GM18868 (cell line): ENCODE measurements around the gene ENOSF1.
"Not testable (repeated sequence)": the region's sequence is repeated elsewhere in the genome, so short reads cannot be mapped to it uniquely, and the experiment has no call there.

Experiments
- ATAC-seq: cut with Tn5 transposase; IDR thresholded peaks from one replicate; pipeline ENCODE4 v1.9.1; 2021; ENCODE audit warnings: mild to moderate bottlenecking, moderate library complexity; ENCODE audit not compliant: unreplicated experiment

ENOSF1 gene

GRCh38 chr18:709771-710170 is 2.7 kb downstream of the ENOSF1 start:
- ATAC-seq = no peak

- no peak for ATAC-seq
Measured at GRCh38 chr18:708096-708495, 4.3 kb downstream of the ENOSF1 start.

- ATAC-seq = no peak
Measured at GRCh38 chr18:706405-706804, 6.0 kb downstream of the ENOSF1 start.

- ATAC-seq = no peak
Measured at GRCh38 chr18:703213-703967, 9.0 kb downstream of the ENOSF1 start.

- ATAC-seq = no peak
Measured at GRCh38 chr18:697800-698199, 14.6 kb downstream of the ENOSF1 start.

- ATAC-seq = no peak
Measured at GRCh38 chr18:697012-697411, 15.4 kb downstream of the ENOSF1 start.

- ATAC-seq = no peak
Measured at GRCh38 chr18:693466-694187, 18.8 kb downstream of the ENOSF1 start.

- ATAC-seq = no peak
Measured at GRCh38 chr18:692824-693223, 19.6 kb downstream of the ENOSF1 start.

- ATAC-seq = no peak
Measured at GRCh38 chr18:688323-688722, 24.1 kb downstream of the ENOSF1 start.

GRCh38 chr18:686339-687111 is 25.9 kb downstream of the ENOSF1 start:
- ATAC-seq = no peak

GRCh38 chr18:685438-685837 is 27.0 kb downstream of the ENOSF1 start:
- no peak for ATAC-seq

GRCh38 chr18:683531-683930 is 28.9 kb downstream of the ENOSF1 start:
- no peak for ATAC-seq

GRCh38 chr18:682833-683232 is 29.6 kb downstream of the ENOSF1 start:
- no peak for ATAC-seq

GRCh38 chr18:682416-682815 is 30.0 kb downstream of the ENOSF1 start:
- not testable (repeated sequence) for ATAC-seq

- no peak for ATAC-seq
Measured at GRCh38 chr18:681985-682384, 30.4 kb downstream of the ENOSF1 start.

GRCh38 chr18:680392-680791 is 32.0 kb downstream of the ENOSF1 start:
- no peak for ATAC-seq

- ATAC-seq = no peak
Measured at GRCh38 chr18:679516-679915, 32.9 kb downstream of the ENOSF1 start.

- no peak for ATAC-seq
Measured at GRCh38 chr18:678482-679182, 33.8 kb downstream of the ENOSF1 start.

- no peak for ATAC-seq
Measured at GRCh38 chr18:677951-678381, 34.5 kb downstream of the ENOSF1 start.

GRCh38 chr18:677145-677544 is 35.3 kb downstream of the ENOSF1 start:
- ATAC-seq = no peak

GRCh38 chr18:676736-677135 is 35.7 kb downstream of the ENOSF1 start:
- ATAC-seq = no peak
